Measurements from ENCODE around the gene KIF13A.
"Not testable (repeated sequence)": the region's sequence is repeated elsewhere in the genome, so short reads cannot be mapped to it uniquely, and the experiment has no call there.

Gene KIF13A

DNA sequence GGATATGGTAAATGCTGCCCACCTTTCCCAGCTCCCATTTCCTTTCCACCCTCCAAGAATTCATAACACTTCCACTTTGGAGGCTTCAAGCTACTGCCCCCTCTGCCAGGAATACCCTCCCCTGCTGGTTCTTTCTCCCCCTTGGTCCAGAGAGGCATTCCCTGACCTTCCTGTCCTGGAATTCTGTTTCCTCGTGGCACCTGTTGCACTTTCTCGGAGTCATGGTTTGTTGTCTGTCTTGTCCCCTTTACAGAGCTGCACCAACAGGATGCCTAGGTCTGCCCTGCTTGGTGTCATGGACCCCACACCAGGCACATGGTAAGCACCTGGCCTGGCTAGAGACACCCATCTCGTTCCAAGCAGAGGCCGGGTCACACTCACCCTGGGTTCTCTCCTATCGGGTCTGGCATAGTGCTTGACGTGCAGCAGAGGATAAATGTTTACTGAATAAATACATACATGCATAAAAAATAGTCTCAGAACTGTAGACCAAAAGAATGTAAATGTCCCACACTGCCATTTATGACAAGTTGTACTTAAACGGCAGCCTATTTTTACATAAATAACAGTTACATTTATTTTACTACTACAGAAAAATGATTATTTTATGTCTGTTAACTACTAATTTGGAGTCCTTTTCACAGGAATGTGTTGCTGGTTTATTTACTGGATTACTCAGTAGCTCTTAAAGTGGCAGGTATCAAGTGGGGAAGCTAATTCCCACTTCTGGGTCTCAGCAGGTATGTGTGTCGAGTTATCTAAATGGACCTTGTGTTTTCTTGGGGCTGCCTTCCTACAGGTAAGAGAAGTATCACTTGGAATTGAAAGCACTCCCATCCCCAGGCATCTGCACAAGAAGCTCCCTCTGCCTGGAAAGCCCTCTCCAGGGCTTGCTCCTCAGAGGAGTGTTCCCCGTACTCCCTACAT, 69.3 kb downstream of the KIF13A start:
- in situ Hi-C loops (cut with HindIII; ENCODE audit: low pct_ligation_motif_present, low pct_unique_long_range_greater_than_20kb, low sequenced_read_pairs): no loop called here
- DNase-seq: no peak

- DNase-seq: no peak
- in situ Hi-C loops (cut with HindIII; ENCODE audit: low pct_ligation_motif_present, low pct_unique_long_range_greater_than_20kb, low sequenced_read_pairs): no loop called here
Observed at GRCh38 chr6:17914651-17915050, 72.8 kb downstream of the KIF13A start.

GRCh38 chr6:17912521-17912920, 74.9 kb downstream of the KIF13A start:
- in situ Hi-C loops (cut with HindIII; ENCODE audit: low pct_ligation_motif_present, low pct_unique_long_range_greater_than_20kb, low sequenced_read_pairs): no loop called here
- no peak for DNase-seq

DNA sequence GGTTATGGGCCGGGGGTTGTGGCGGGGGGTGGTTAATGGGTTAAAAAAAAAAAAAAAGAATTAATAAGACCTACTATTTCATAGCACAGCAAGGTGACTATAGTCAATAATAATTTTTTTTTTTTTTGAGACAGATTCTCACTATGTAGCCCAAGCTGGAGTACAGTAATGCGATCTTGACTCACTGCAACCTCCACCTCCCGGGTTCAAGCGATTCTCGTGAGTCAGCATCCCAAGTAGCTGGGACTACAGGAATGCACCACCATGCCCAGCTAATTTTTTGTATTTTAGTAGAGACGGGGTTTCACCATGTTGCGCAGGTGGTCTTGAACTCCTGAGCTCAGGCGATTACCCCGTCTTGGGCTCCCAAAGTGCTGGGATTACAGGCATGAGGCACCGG, 75.8 kb downstream of the KIF13A start:
- DNase-seq; in situ Hi-C loops (cut with HindIII; ENCODE audit: low pct_ligation_motif_present, low pct_unique_long_range_greater_than_20kb, low sequenced_read_pairs): not testable (repeated sequence)

GRCh38 chr6:17910189-17910588, 77.2 kb downstream of the KIF13A start:
- no peak for DNase-seq
- in situ Hi-C loops (cut with HindIII; ENCODE audit: low pct_ligation_motif_present, low pct_unique_long_range_greater_than_20kb, low sequenced_read_pairs): no loop called here

GRCh38 chr6:17908831-17909230, 78.6 kb downstream of the KIF13A start:
- no peak for DNase-seq
- in situ Hi-C loops (cut with HindIII; ENCODE audit: low pct_ligation_motif_present, low pct_unique_long_range_greater_than_20kb, low sequenced_read_pairs): no loop called here

- in situ Hi-C loops (cut with HindIII; ENCODE audit: low pct_ligation_motif_present, low pct_unique_long_range_greater_than_20kb, low sequenced_read_pairs): no loop called here
Observed at GRCh38 chr6:17907406-17908229, 79.8 kb downstream of the KIF13A start.

DNA sequence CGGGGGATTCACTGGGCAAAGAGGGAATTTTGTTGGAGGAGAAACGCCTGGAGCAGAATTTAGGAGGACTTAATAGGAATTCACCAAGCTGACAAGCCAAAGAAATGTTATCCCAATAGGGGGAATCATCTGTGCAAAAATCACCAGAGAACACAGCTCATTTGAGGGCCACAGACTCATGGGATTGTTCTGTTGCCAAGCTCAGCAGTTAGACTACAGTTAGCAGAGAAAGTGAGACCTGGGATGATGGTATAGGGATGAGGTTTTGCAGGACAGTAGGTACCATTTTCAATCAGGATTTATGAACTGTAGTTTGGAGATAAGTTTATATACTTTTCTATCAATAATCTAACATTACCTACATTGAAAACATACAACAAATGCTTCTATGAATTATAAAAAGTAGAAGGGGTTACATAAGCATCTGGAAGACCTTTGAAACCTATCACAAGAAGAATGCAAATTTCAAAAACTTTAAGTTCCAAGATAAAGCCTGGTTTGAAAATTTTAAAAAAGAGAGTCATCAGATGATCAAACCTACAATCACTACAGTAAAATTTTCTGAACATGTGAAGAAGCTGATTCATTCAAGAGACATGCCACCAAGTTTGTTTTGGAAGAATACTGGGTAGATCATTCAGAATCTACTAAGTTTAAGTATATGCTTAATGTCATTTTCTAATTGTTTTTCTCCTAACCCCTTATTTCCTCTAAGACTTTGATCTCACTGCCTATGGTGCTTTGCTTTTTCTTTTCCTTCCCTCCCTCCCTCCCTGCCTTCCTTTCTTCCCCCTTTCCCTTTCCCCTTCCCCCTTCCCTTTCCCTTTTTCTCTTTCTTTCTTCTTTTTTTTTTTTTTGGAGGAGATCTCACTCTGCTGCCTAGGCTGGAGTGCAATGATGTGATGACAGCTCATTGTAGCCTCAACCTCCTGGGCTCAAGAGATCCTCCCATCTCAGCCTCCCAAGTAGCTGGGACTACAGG, 81.5 kb downstream of the KIF13A start:
- peak; percentile 43 for DNase-seq
- in situ Hi-C loops (cut with HindIII; ENCODE audit: low pct_ligation_motif_present, low pct_unique_long_range_greater_than_20kb, low sequenced_read_pairs): no loop called here

More at GRCh38 chr6:17907406-17908229, 79.8 kb downstream of the KIF13A start:
- DNase-seq: peak; percentile 93

- DNase-seq: no peak
- in situ Hi-C loops (cut with HindIII; ENCODE audit: low pct_ligation_motif_present, low pct_unique_long_range_greater_than_20kb, low sequenced_read_pairs): no loop called here
Observed at GRCh38 chr6:17904491-17905120, 82.8 kb downstream of the KIF13A start.

GRCh38 chr6:17902974-17903373, 84.5 kb downstream of the KIF13A start:
- DNase-seq: no peak
- in situ Hi-C loops (cut with HindIII; ENCODE audit: low pct_ligation_motif_present, low pct_unique_long_range_greater_than_20kb, low sequenced_read_pairs): no loop called here

DNA sequence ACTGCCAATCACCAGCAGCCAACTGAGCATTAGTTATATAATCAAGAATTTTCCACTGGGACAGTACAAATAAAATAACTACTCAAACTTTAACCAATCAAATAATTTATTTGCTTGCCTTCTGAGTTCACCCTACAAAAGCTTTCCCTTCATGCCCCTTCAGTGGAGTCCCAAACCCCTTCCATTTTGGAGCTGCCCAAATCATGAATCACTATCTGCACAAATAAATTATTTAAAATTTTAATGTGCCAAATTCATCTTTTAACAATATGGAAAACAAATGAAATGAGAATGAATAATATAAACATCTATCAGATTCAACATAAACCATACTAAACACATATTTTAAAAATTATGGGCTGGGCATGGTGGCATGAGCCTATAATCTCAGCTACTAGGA, 85.9 kb downstream of the KIF13A start:
- in situ Hi-C loops (cut with HindIII; ENCODE audit: low pct_ligation_motif_present, low pct_unique_long_range_greater_than_20kb, low sequenced_read_pairs): no loop called here
- DNase-seq: no peak

DNA sequence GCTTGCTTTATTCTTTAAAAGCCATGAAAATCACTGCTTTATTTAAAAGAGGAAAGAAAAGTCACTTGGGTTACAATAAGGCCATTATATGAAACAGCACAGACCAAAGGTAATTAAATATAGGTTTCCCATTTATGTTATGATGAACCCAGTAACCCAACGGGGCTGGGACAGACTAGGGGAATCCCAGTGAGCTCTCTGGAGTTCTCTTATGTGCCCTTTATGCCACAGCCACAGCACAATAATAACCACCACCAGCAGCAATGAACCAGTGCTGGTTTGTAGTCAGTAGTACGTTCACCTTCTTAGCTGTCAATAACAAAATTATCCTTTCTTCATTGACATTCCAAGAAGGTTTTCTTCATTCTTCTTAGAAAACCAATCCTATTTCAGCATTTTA, 87.4 kb downstream of the KIF13A start:
- no peak for DNase-seq
- in situ Hi-C loops (cut with HindIII; ENCODE audit: low pct_ligation_motif_present, low pct_unique_long_range_greater_than_20kb, low sequenced_read_pairs): no loop called here

DNA sequence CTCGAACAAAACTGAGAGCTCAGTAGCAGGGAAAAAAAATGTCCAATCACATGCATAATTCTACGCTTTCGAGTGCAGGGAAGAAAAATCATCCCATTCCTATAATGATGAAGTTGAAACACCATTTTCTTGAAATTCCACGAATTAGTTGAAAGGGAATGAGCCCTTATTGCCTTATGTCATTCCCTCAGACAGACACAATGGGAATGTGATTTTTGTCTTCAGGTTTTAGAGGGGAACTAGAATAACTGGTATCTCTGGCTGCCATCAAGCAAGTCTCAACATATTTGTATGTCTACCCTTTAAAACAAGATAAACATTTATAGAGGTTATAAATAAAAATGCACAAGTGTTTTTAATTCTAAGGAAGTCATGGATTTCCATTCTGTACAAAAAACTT, 87.9 kb downstream of the KIF13A start:
- DNase-seq: no peak
- in situ Hi-C loops (cut with HindIII; ENCODE audit: low pct_ligation_motif_present, low pct_unique_long_range_greater_than_20kb, low sequenced_read_pairs): no loop called here

DNA sequence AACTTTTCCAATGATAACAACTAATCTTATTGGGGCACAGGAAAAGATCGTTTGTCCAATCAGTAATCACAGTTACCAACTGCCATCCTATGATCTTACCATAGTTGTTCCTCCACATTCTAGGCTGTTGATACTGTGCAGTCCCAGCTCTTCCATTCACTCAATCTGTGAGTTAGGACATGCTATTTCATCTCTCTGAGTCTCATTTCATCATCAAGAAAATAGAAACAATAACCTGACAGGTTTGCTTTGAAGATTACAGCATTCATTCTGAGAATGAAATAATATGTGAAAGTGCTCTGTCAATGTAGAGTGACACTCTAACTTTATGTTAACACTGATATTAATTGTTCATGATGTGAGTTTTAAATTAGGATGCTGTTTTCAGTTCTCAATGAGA, 89.8 kb downstream of the KIF13A start:
- in situ Hi-C loops (cut with HindIII; ENCODE audit: low pct_ligation_motif_present, low pct_unique_long_range_greater_than_20kb, low sequenced_read_pairs): no loop called here
- no peak for DNase-seq

DNA sequence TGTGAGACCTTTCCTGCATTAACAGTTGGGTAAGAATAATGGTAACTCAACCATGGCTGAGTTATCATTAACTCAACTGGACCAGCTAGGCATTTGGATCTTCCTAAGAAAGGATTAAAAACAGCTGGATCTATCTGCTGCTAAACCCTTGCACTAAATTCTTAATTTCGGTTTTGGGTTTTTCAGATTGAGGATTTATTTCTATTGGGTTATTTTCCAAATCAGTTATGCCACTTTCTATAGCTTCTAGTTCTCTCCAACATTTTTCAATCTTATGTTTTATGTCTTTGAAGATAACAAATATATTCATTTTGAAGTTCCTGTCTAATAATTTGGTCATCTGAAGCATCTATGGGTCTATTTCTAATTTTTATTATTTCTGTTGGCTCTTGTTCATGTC, 92.5 kb downstream of the KIF13A start:
- no peak for DNase-seq
- in situ Hi-C loops (cut with HindIII; ENCODE audit: low pct_ligation_motif_present, low pct_unique_long_range_greater_than_20kb, low sequenced_read_pairs): no loop called here

DNA sequence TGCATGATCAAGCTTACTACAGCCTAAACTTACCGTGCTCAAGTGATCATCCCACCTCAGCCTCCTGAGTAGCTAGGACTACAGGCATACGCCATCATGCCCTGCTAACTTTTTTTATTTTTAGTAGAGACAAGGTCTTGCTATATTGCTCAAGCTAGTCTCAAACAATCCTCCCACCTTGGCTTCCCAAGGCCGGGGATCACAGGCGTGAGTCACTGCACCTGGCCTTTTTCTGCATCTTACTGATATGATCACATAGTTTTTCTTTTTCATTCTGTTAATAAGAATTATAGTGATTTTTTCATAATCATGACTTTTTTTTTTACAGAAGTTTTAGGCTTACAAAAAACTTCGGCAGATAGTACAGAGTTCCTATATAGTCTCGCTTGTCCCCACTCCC, 93.2 kb downstream of the KIF13A start:
- in situ Hi-C loops (cut with HindIII; ENCODE audit: low pct_ligation_motif_present, low pct_unique_long_range_greater_than_20kb, low sequenced_read_pairs): no loop called here
- no peak for DNase-seq

DNA sequence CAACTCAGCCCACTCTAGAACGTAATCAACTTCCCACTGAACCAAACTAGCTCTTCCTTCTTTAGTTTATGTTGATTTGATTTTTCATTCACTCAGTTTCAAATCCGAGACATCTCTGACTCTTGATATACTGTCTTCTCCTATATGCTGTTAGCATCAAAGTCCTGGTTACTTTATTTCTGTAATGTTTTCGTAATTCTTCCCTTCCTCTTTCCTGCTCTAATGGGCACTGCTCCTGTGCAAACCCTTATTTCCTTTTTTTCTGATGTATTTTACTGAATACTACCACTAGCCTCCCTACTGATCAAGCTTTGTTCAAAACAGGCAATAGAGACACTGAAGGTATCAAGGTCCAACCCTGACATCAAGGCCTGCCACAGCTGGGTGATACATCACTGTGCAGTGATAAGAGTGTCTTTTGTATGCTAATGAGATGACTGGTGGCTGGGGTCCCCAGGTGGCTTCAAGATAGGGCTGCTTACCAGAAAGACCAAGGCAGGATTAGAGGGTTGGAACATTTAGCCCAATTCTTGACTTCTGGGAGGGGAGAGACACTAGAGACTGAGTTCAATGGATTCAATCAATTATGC, 95.2 kb downstream of the KIF13A start:
- in situ Hi-C loops (cut with HindIII; ENCODE audit: low pct_ligation_motif_present, low pct_unique_long_range_greater_than_20kb, low sequenced_read_pairs): no loop called here
- no peak for DNase-seq

- in situ Hi-C loops (cut with HindIII; ENCODE audit: low pct_ligation_motif_present, low pct_unique_long_range_greater_than_20kb, low sequenced_read_pairs): no loop called here
- DNase-seq: no peak
Observed at GRCh38 chr6:17890309-17890708, 97.1 kb downstream of the KIF13A start.

Measured in ACHN (cell line).